ENCODE data around the gene ABHD17A.

Gene ABHD17A

GRCh38 chr19:1874554-1875185, 10.6 kb downstream of the ABHD17A start:
- no CpG with 5 or more reads among the region's 16 CpGs for WGBS (ENCODE audit: insufficient coverage, insufficient read length)

GRCh38 chr19:1873524-1874473, 11.5 kb downstream of the ABHD17A start:
- H3K27ac ChIP-seq (ENCODE audit: low read length), result no peak overlapping the region

More at GRCh38 chr19:1874554-1875185, 10.6 kb downstream of the ABHD17A start:
- H3K36me3 ChIP-seq (ENCODE audit: control insufficient read depth, insufficient read depth, low read length), result peaks cover 7% of the 10 kb centered on the region; the same call in 1 of the 2 replicates
- no peak for DNase-seq (ENCODE audit: low read depth, low spot score)
- H3K4me1 ChIP-seq (ENCODE audit: control insufficient read depth, insufficient read depth, low read length), result 0 out of 2 replicates have a peak, but pooled peaks cover 3% of the 10 kb centered on the region
- H3K27ac ChIP-seq (ENCODE audit: low read length), result no peak overlapping the region
- H3K4me3 ChIP-seq (ENCODE audit: low read length), result peak overlapping the region; percentile 24; the same call in 1 of the 2 replicates
- H3K27me3 ChIP-seq (ENCODE audit: control insufficient read depth, insufficient read depth, low read length), result no peaks in the 10 kb centered on the region
- no peaks in the 10 kb centered on the region for H3K9me3 ChIP-seq (ENCODE audit: control insufficient read depth, insufficient read depth, low read length)

GRCh38 chr19:1872807-1873523, 12.3 kb downstream of the ABHD17A start:
- Histone ChIP-seq H3K27ac (ENCODE audit: low read length) (no peak overlapping the region), H3K4me3 (ENCODE audit: low read length) (no peak overlapping the region), H3K9me3 (ENCODE audit: control insufficient read depth, insufficient read depth, low read length) (no peaks in the 10 kb centered on the region), H3K27me3 (ENCODE audit: control insufficient read depth, insufficient read depth, low read length) (no peaks in the 10 kb centered on the region), H3K4me1 (ENCODE audit: control insufficient read depth, insufficient read depth, low read length) (0 out of 2 replicates have a peak, but pooled peaks cover 3% of the 10 kb centered on the region), H3K36me3 (ENCODE audit: control insufficient read depth, insufficient read depth, low read length) (peaks cover 7% of the 10 kb centered on the region; the same call in 1 of the 2 replicates)
- WGBS (ENCODE audit: insufficient coverage, insufficient read length), result no CpG with 5 or more reads among the region's 25 CpGs
- no peak for DNase-seq (ENCODE audit: low read depth, low spot score)

More at GRCh38 chr19:1873524-1874473, 11.5 kb downstream of the ABHD17A start:
- peaks cover 7% of the 10 kb centered on the region; the same call in 1 of the 2 replicates for H3K36me3 ChIP-seq (ENCODE audit: control insufficient read depth, insufficient read depth, low read length)
- no peaks in the 10 kb centered on the region for H3K27me3 ChIP-seq (ENCODE audit: control insufficient read depth, insufficient read depth, low read length)
- no CpG with 5 or more reads among the region's 29 CpGs for WGBS (ENCODE audit: insufficient coverage, insufficient read length)
- no peak overlapping the region for H3K4me3 ChIP-seq (ENCODE audit: low read length)
- DNase-seq (ENCODE audit: low read depth, low spot score), result no peak
- H3K4me1 ChIP-seq (ENCODE audit: control insufficient read depth, insufficient read depth, low read length), result 0 out of 2 replicates have a peak, but pooled peaks cover 3% of the 10 kb centered on the region
- H3K9me3 ChIP-seq (ENCODE audit: control insufficient read depth, insufficient read depth, low read length), result no peaks in the 10 kb centered on the region

DNA sequence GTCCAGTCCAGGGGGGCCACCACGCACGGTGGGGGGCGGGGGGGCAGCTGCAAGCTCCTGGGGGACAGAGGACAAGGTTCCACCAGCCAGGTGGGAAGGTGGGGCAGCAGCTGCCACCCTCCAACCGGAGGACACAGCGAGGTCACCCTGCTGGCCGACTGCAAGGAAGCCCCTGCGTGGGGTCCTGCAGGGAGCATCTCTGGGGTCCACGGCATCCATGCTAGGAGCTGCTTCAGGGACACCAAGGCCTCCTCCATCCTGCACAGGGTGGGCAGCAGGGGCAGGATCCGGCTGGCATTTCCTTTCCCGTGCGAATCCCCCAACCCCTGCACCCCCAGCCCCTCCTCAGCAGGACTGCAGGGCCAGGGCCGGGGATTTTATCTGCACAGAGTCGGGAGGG, 13.7 kb downstream of the ABHD17A start:
- H3K36me3 ChIP-seq (ENCODE audit: control insufficient read depth, insufficient read depth, low read length), result peaks cover 7% of the 10 kb centered on the region; the same call in 1 of the 2 replicates
- H3K27ac ChIP-seq (ENCODE audit: low read length), result no peak overlapping the region
- DNase-seq (ENCODE audit: low read depth, low spot score), result no peak
- H3K27me3 ChIP-seq (ENCODE audit: control insufficient read depth, insufficient read depth, low read length), result no peaks in the 10 kb centered on the region
- no CpG with 5 or more reads among the region's 13 CpGs for WGBS (ENCODE audit: insufficient coverage, insufficient read length)
- no peaks in the 10 kb centered on the region for H3K9me3 ChIP-seq (ENCODE audit: control insufficient read depth, insufficient read depth, low read length)
- H3K4me3 ChIP-seq (ENCODE audit: low read length), result no peak overlapping the region
- H3K4me1 ChIP-seq (ENCODE audit: control insufficient read depth, insufficient read depth, low read length), result 0 out of 2 replicates have a peak, but pooled peaks cover 3% of the 10 kb centered on the region

- 0 out of 2 replicates have a peak, but pooled peaks cover 3% of the 10 kb centered on the region for H3K4me1 ChIP-seq (ENCODE audit: control insufficient read depth, insufficient read depth, low read length)
- no peak overlapping the region; the same call in 1 of the 2 replicates for H3K4me3 ChIP-seq (ENCODE audit: low read length)
- peaks cover 7% of the 10 kb centered on the region; the same call in 1 of the 2 replicates for H3K36me3 ChIP-seq (ENCODE audit: control insufficient read depth, insufficient read depth, low read length)
- DNase-seq (ENCODE audit: low read depth, low spot score), result no peak
- H3K9me3 ChIP-seq (ENCODE audit: control insufficient read depth, insufficient read depth, low read length), result no peaks in the 10 kb centered on the region
- H3K27ac ChIP-seq (ENCODE audit: low read length), result no peak overlapping the region
- H3K27me3 ChIP-seq (ENCODE audit: control insufficient read depth, insufficient read depth, low read length), result no peaks in the 10 kb centered on the region
- no CpG with 5 or more reads among the region's 15 CpGs for WGBS (ENCODE audit: insufficient coverage, insufficient read length)
Observed at GRCh38 chr19:1871140-1871597, 14.1 kb downstream of the ABHD17A start.

DNA sequence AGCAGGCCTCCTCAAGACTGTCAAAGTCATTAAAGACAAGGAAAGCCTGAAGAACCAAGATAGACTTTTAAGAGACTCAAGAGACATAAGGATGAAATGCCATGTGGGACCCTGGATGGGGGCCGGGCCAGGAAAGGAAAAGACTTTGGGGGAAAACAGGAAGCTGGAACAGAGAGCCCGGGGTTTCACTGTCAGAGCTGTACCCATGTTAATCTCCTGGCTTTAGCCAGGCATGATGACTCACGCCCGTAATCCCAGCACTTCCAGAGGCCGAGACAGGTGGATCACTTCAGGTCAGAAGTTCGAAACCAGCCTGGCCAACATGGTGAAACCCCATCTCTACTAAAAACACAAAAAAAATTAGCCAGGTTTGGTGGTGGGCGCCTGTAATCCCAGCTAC, 16.3 kb downstream of the ABHD17A start:
- Histone ChIP-seq H3K27ac (ENCODE audit: low read length) (no peak overlapping the region), H3K4me3 (ENCODE audit: low read length) (no peak overlapping the region), H3K27me3 (ENCODE audit: control insufficient read depth, insufficient read depth, low read length) (no peaks in the 10 kb centered on the region), H3K4me1 (ENCODE audit: control insufficient read depth, insufficient read depth, low read length) (peaks cover 5% of the 10 kb centered on the region), H3K36me3 (ENCODE audit: control insufficient read depth, insufficient read depth, low read length) (peaks cover 7% of the 10 kb centered on the region; the same call in 1 of the 2 replicates), H3K9me3 (ENCODE audit: control insufficient read depth, insufficient read depth, low read length) (no peaks in the 10 kb centered on the region)
- DNase-seq (ENCODE audit: low read depth, low spot score), result no peak
- no CpG with 5 or more reads among the region's 7 CpGs for WGBS (ENCODE audit: insufficient coverage, insufficient read length)

- no peak overlapping the region for H3K27ac ChIP-seq (ENCODE audit: low read length)
- no peaks in the 10 kb centered on the region for H3K27me3 ChIP-seq (ENCODE audit: control insufficient read depth, insufficient read depth, low read length)
- no CpG with 5 or more reads among the region's 9 CpGs for WGBS (ENCODE audit: insufficient coverage, insufficient read length)
- H3K4me3 ChIP-seq (ENCODE audit: low read length), result no peak overlapping the region
- H3K9me3 ChIP-seq (ENCODE audit: control insufficient read depth, insufficient read depth, low read length), result no peaks in the 10 kb centered on the region
- H3K36me3 ChIP-seq (ENCODE audit: control insufficient read depth, insufficient read depth, low read length), result peaks cover 3% of the 10 kb centered on the region; the same call in 1 of the 2 replicates
- H3K4me1 ChIP-seq (ENCODE audit: control insufficient read depth, insufficient read depth, low read length), result peaks cover 2% of the 10 kb centered on the region
- DNase-seq (ENCODE audit: low read depth, low spot score), result no peak
Observed at GRCh38 chr19:1867349-1867724, 18.0 kb downstream of the ABHD17A start.

DNA sequence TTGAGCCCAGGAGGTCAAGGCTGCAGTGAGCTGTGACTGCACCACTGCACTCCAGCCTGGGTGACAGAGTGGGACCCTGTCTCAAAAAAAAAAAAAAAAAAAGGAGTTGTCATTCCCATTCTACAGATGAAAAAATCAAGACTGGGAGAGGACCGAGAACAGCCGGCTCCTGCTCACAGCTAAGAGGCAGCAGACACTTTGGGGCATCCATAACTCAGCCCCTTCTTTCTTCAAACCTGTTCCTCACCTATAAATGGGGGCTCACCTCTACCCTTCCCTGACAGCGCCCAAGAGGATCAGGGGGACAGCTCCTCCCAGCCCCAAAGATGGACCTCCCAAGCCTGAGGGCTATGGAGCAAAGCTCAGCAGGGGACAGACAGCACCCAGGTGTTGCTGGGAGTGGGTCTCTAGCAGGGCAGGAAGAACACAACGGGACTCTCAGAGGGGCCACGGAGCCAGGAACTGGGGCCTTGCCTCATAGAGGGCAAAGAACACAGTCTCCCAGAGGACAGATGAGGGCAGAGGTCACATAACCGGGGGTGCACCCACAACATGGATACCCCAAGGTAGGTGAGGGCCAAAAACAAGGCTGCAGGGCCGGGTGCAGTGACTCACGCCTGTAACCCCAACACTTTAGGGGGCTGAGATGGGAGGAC, 18.5 kb downstream of the ABHD17A start:
- no peak for DNase-seq (ENCODE audit: low read depth, low spot score)
- H3K27me3 ChIP-seq (ENCODE audit: control insufficient read depth, insufficient read depth, low read length), result no peaks in the 10 kb centered on the region
- no peak overlapping the region for H3K27ac ChIP-seq (ENCODE audit: low read length)
- H3K4me1 ChIP-seq (ENCODE audit: control insufficient read depth, insufficient read depth, low read length), result peaks cover 2% of the 10 kb centered on the region
- no peak overlapping the region for H3K4me3 ChIP-seq (ENCODE audit: low read length)
- no peaks in the 10 kb centered on the region for H3K9me3 ChIP-seq (ENCODE audit: control insufficient read depth, insufficient read depth, low read length)
- H3K36me3 ChIP-seq (ENCODE audit: control insufficient read depth, insufficient read depth, low read length), result peaks cover 3% of the 10 kb centered on the region; the same call in 1 of the 2 replicates
- WGBS (ENCODE audit: insufficient coverage, insufficient read length), result no CpG with 5 or more reads among the region's 8 CpGs

DNA sequence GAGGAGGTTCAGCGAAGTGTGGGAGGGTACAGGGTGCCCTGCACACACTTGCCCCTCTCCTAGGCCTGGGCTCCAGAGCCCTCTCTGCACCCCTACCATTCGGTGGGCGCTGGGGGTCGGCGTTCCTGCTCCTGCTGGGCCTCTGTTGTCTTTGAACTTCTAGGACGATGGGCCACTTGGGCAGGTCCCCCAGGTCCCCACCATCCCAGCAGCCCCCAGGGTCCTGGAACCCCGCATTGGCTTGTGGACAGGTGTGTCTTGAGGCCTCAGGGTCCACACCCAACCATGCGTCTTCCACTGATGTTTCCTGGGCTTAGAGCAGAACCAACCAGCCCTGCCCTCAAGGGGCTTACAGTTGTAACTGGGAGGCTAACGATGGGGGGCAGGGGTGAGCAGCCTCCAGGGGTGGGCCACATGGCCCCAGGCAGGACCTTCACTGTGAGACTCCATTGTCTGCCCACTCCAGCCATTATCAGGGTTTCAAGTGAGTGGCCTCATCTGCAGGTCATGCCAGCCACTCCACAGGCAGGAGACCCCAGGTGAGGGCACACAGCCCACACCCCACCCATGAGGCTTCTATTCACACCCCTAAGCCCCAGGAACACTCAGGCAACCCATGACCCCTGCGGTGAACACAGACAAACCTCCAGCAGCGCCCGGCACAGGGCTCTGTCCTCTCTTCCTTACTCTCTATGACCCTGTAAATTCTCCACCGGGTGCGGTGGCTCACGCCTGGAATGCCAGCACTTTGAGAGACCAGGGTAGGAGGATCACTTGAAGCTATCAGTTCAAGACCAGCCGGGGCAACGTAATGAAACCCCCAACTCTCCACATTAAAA, 19.9 kb downstream of the ABHD17A start:
- no peaks in the 10 kb centered on the region; the same call in 1 of the 2 replicates for H3K36me3 ChIP-seq (ENCODE audit: control insufficient read depth, insufficient read depth, low read length)
- WGBS (ENCODE audit: insufficient coverage, insufficient read length), result no CpG with 5 or more reads among the region's 17 CpGs
- no peaks in the 10 kb centered on the region for H3K9me3 ChIP-seq (ENCODE audit: control insufficient read depth, insufficient read depth, low read length)
- H3K27me3 ChIP-seq (ENCODE audit: control insufficient read depth, insufficient read depth, low read length), result no peaks in the 10 kb centered on the region
- H3K27ac ChIP-seq (ENCODE audit: low read length), result no peak overlapping the region
- no peak for DNase-seq (ENCODE audit: low read depth, low spot score)
- H3K4me1 ChIP-seq (ENCODE audit: control insufficient read depth, insufficient read depth, low read length), result peaks cover 6% of the 10 kb centered on the region
- peak overlapping the region; percentile 77; the same call in 1 of the 2 replicates for H3K4me3 ChIP-seq (ENCODE audit: low read length)

All from iPS DF 6.9 (cell line).